ENCODE results near the gene ARHGEF16. TPM values are rescaled to one million over a fixed set of nuclear protein-coding genes. Genes with fewer than 3 reads are reported as not detected.

The ARHGEF16 gene
- total RNA-seq, 1 experiment from 2014 or later = 10.1 TPM

DNA sequence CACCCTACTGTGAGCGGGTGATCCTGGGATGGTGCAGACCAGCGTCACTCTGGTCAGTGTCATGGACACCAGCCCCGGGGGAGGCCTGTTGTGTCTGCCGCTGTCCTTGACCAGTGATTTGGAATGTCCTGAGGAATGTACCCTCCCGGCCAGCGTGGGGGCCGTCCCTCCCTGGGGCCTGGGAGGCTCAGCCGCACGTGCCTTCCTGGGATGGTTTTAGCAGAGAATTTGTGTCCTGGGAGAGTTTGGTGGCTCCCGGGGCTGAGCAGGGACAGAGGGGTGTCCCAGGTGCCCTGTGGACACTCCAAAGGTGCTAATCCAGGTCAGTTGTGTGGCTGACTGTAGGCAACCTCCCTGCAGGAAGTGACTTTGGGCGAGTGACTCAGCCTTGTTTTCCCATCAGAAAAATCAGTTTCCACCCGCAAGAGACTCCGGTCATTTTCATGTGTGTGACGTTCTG, 6.2 kb downstream of the ARHGEF16 start:
- ATAC-seq (no peak), DNase-seq (ENCODE audit: low read depth, low spot score) (no peak)
- no peaks in the 10 kb centered on the region for H3K27me3 ChIP-seq (ENCODE audit: control insufficient read depth, insufficient read depth, low read length)
- BruUV-seq (replicated peaks) = no TSS peak
- in situ Hi-C loops (cut with HindIII; ENCODE audit: low pct_unique_long_range_greater_than_20kb, low sequenced_read_pairs) = no loop called here
- no peak overlapping the region for H3K4me3 ChIP-seq (ENCODE audit: low read depth in 2 of 2, low read length in 2 of 2)
- H3K9me3 ChIP-seq (ENCODE audit: control insufficient read depth, insufficient read depth, low read depth, low read length) = no peaks in the 10 kb centered on the region
- TF ChIP-seq SIN3A (IDR thresholded peaks at IDR 0.05; ENCODE audit: borderline replicate concordance, insufficient read depth, low read depth, low read length) (no peak), POLR2AphosphoS5 (IDR thresholded peaks at IDR 0.05; ENCODE audit: low read depth, low read length) (no peak), TCF7L2 (IDR thresholded peaks at IDR 0.05; ENCODE audit: low read depth, low read length) (no peak)
- TF ChIP-seq, protein P1, sequence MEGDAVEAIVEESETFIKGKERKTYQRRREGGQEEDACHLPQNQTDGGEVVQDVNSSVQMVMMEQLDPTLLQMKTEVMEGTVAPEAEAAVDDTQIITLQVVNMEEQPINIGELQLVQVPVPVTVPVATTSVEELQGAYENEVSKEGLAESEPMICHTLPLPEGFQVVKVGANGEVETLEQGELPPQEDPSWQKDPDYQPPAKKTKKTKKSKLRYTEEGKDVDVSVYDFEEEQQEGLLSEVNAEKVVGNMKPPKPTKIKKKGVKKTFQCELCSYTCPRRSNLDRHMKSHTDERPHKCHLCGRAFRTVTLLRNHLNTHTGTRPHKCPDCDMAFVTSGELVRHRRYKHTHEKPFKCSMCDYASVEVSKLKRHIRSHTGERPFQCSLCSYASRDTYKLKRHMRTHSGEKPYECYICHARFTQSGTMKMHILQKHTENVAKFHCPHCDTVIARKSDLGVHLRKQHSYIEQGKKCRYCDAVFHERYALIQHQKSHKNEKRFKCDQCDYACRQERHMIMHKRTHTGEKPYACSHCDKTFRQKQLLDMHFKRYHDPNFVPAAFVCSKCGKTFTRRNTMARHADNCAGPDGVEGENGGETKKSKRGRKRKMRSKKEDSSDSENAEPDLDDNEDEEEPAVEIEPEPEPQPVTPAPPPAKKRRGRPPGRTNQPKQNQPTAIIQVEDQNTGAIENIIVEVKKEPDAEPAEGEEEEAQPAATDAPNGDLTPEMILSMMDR (IDR thresholded peaks at IDR 0.05) = no peak
- TF ChIP-seq, protein P2, sequence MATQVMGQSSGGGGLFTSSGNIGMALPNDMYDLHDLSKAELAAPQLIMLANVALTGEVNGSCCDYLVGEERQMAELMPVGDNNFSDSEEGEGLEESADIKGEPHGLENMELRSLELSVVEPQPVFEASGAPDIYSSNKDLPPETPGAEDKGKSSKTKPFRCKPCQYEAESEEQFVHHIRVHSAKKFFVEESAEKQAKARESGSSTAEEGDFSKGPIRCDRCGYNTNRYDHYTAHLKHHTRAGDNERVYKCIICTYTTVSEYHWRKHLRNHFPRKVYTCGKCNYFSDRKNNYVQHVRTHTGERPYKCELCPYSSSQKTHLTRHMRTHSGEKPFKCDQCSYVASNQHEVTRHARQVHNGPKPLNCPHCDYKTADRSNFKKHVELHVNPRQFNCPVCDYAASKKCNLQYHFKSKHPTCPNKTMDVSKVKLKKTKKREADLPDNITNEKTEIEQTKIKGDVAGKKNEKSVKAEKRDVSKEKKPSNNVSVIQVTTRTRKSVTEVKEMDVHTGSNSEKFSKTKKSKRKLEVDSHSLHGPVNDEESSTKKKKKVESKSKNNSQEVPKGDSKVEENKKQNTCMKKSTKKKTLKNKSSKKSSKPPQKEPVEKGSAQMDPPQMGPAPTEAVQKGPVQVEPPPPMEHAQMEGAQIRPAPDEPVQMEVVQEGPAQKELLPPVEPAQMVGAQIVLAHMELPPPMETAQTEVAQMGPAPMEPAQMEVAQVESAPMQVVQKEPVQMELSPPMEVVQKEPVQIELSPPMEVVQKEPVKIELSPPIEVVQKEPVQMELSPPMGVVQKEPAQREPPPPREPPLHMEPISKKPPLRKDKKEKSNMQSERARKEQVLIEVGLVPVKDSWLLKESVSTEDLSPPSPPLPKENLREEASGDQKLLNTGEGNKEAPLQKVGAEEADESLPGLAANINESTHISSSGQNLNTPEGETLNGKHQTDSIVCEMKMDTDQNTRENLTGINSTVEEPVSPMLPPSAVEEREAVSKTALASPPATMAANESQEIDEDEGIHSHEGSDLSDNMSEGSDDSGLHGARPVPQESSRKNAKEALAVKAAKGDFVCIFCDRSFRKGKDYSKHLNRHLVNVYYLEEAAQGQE (IDR thresholded peaks at IDR 0.05; ENCODE audit: insufficient read depth in 1 of 2, low read depth in 2 of 2, low read length in 1 of 2) = no peak
- no peak overlapping the region for H3K27ac ChIP-seq (ENCODE audit: low read length)
- intact Hi-C loops (cut with micrococcal nuclease; ENCODE audit: unreplicated experiment) = no loop called here
- H3K4me1 ChIP-seq (ENCODE audit: control insufficient read depth, insufficient read depth, low read length) = 0 out of 2 replicates have a peak, but pooled peaks cover 4% of the 10 kb centered on the region
- POLR2A ChIA-PET = no interaction called here
- H3K36me3 ChIP-seq (ENCODE audit: control insufficient read depth, insufficient read depth, low read length) = no peaks in the 10 kb centered on the region
- CTCF ChIA-PET = no interaction called here

DNA sequence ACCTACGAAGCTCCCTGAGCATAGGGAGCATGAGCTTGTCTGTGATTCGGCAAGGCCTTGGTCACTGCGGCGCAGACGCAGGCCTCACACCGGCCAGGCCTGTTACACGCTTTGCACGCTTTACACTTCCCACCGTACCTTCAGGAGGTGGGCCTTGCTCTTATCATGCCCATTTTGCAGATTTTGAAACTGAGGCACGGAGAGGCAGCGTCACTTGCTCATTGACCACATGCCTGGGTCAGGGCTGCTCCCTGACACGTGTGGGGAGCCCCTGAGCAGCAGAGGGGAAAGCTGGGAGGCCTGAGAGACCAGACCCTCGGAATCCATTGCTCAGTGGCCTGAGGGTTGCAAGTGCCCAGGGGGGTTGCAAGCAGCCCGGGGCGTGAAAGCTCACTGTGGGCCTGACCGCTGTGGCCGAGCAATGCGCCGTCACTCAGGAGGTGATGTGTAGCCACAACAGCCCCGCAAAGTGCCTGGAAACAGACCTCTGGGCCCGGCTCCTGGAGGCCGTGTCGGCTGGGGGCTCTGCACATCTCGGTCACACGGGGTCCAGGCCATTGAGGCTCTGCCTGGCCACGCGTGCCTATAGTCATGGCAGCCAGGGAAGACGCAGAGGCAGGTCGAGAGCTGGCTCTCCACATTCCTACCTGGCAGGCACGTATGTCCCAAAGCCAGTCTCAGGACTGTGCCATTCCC, 6.9 kb downstream of the ARHGEF16 start:
- ChIA-PET POLR2A (no interaction called here), CTCF (no interaction called here)
- in situ Hi-C loops (cut with HindIII; ENCODE audit: low pct_unique_long_range_greater_than_20kb, low sequenced_read_pairs) = no loop called here
- TF ChIP-seq, protein P2 (IDR thresholded peaks at IDR 0.05; ENCODE audit: insufficient read depth in 1 of 2, low read depth in 2 of 2, low read length in 1 of 2) = no peak
- TF ChIP-seq SIN3A (IDR thresholded peaks at IDR 0.05; ENCODE audit: borderline replicate concordance, insufficient read depth, low read depth, low read length) (no peak), POLR2AphosphoS5 (IDR thresholded peaks at IDR 0.05; ENCODE audit: low read depth, low read length) (no peak), TCF7L2 (IDR thresholded peaks at IDR 0.05; ENCODE audit: low read depth, low read length) (no peak)
- TF ChIP-seq, protein P1 (IDR thresholded peaks at IDR 0.05) = no peak
- no TSS peak for BruUV-seq (replicated peaks)
- DNase-seq (ENCODE audit: low read depth, low spot score) = no peak
- Histone ChIP-seq H3K4me1 (ENCODE audit: control insufficient read depth, insufficient read depth, low read length) (0 out of 2 replicates have a peak, but pooled peaks cover 4% of the 10 kb centered on the region), H3K27me3 (ENCODE audit: control insufficient read depth, insufficient read depth, low read length) (no peaks in the 10 kb centered on the region), H3K9me3 (ENCODE audit: control insufficient read depth, insufficient read depth, low read depth, low read length) (no peaks in the 10 kb centered on the region), H3K36me3 (ENCODE audit: control insufficient read depth, insufficient read depth, low read length) (no peaks in the 10 kb centered on the region), H3K27ac (ENCODE audit: low read length) (no peak overlapping the region), H3K4me3 (ENCODE audit: low read depth in 2 of 2, low read length in 2 of 2) (no peak overlapping the region)
- intact Hi-C loops (cut with micrococcal nuclease; ENCODE audit: unreplicated experiment) = no loop called here
- no peak for ATAC-seq
